Fibroblast of peridontal ligament (primary cell): ENCODE results near the gene ZNF506.
"Not testable (repeated sequence)": the region's sequence is repeated elsewhere in the genome, so short reads cannot be mapped to it uniquely, and the experiment has no call there.

Experiments
- DNase-seq: peaks from one replicate; pipeline ENCODE4 v3.0.0-alpha.2; 2010; ENCODE audit errors: extremely low read depth

Gene ZNF506

DNA sequence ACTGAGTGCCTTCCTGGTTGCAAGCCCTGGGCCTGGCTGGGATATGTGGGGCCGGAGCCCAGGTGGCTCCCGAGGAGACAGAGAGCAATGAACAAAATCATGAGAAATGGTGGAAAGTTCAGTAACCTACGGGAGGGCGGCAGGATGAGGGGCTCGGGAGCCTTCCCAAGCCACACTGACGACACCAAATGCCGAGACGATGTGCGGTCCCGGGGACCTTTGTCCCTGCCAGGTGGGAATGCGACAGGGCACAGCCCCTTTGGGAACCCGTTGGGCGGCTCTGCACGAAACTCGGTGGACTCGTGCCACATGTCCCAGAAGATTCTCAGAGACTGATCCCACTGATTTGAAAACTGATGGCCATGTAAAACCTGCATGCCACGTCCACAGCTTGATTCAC is 76.9 kb downstream of the ZNF506 start:
- no peak for DNase-seq

DNA sequence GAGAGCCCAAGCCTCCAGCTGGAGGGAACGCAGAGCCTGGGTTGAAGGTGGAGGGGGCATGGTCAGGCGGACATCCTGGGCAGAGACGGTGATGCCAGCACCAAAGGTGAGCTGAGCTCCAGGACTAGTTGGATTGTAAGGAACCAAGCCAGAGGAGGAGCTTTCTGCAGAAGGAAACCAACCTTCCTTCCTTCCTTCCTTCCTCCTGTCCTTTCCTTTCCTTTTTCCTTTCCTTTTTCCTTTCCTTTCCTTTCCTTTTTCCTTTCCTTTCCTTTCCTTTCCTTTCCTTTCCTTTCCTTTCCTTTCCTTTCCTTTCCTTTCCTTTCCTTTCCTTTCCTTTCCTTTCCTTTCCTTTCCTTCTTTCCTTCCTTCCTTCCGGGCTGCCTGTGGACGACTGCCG is 77.6 kb downstream of the ZNF506 start:
- DNase-seq: not testable (repeated sequence)

- no peak for DNase-seq
These were observed 78.4 kb downstream of the ZNF506 start for GRCh38 chr19:19743176-19743575.

DNA sequence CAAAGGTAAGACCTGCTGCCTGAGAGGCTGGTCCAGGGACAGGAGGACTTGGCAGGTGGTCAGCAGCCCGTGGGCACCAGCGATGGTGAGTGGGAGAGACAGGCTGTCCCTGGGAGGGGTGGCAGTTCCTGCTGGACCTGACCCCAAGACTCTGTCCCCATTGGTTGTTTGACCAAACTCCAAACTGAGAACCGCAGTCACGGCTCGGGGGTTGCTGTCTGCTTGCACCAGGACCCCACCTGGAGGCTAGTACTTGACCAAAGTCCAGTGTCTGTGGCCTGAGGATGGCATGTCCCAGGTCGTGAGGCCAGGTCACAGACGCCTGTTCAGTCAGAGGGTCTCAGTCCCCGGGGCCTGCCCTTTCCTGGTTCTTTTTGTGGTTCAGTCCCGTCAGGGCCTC is 78.8 kb downstream of the ZNF506 start:
- DNase-seq: no peak
